Fibroblast of lung (primary cell): ENCODE measurements around the gene LRRC10. TPM values are rescaled to one million over a fixed set of nuclear protein-coding genes. Genes with fewer than 3 reads are reported as not detected.

Experiments
- DNase-seq, 2 donors: peaks; one replicate each; pipeline versions ENCODE4 v3.0.0 to v3.0.0-alpha.2; 2010; ENCODE audit warnings: low read depth in 2 of 2
- H2AFZ ChIP-seq: 2 replicates; pipeline ENCODE4 v1.5.1; 2012; ENCODE audit warnings: low read length, control low read depth, inconsistent platforms
- H3K27ac ChIP-seq: 2 replicates; pipeline ENCODE4 v1.5.1; 2011; ENCODE audit warnings: low read length, control low read depth; ENCODE audit not compliant: insufficient read depth
- H3K27me3 ChIP-seq: 2 replicates; pipeline ENCODE4 v1.5.1; 2011; ENCODE audit warnings: mild to moderate bottlenecking, low read length; ENCODE audit not compliant: control insufficient read depth, insufficient read depth
- H3K36me3 ChIP-seq: 2 replicates; pipeline ENCODE4 v1.5.1; 2011; ENCODE audit warnings: low read length; ENCODE audit not compliant: control insufficient read depth, insufficient read depth
- H3K4me1 ChIP-seq: 2 replicates; pipeline ENCODE4 v1.5.1; 2011; ENCODE audit warnings: low read length; ENCODE audit not compliant: control insufficient read depth, insufficient read depth; ENCODE audit errors: extremely low read depth
- H3K4me2 ChIP-seq: 2 replicates; pipeline ENCODE4 v1.5.1; 2011; ENCODE audit warnings: low read length, control low read depth; ENCODE audit not compliant: insufficient read depth; ENCODE audit errors: extremely low read depth
- H3K4me3 ChIP-seq, 4 experiments: fragments of 200-600 bp in 1 of 4; sonication (generic) in 1 of 4; replicated peaks in 1 of 4; 2 replicates each; pipeline ENCODE4 v1.5.1; 2011 to 2016; ENCODE audit warnings: low read length in 4 of 4, low read depth in 3 of 4, mild to moderate bottlenecking in 3 of 4, control low read depth in 2 of 4, inconsistent platforms in 1 of 4, mixed read lengths in 1 of 4; ENCODE audit not compliant: insufficient read depth in 1 of 4; ENCODE audit errors: control extremely low read depth in 1 of 4
- H3K79me2 ChIP-seq: 2 replicates; pipeline ENCODE4 v1.5.1; 2012; ENCODE audit warnings: mild to moderate bottlenecking, low read length, inconsistent platforms; ENCODE audit not compliant: control insufficient read depth, insufficient read depth
- H3K9ac ChIP-seq: 2 replicates; pipeline ENCODE4 v1.5.1; 2011; ENCODE audit warnings: mild to moderate bottlenecking, low read length, control low read depth; ENCODE audit not compliant: insufficient read depth
- H3K9me3 ChIP-seq: 2 replicates; pipeline ENCODE4 v1.5.1; 2012; ENCODE audit warnings: low read depth, low read length; ENCODE audit not compliant: control insufficient read depth, insufficient read depth
- H4K20me1 ChIP-seq: 2 replicates; pipeline ENCODE4 v1.5.1; 2011; ENCODE audit warnings: low read length; ENCODE audit not compliant: control insufficient read depth, insufficient read depth; ENCODE audit errors: extremely low read depth
- CTCF ChIP-seq, 2 donors: IDR thresholded peaks in 1 of 2; conservative IDR thresholded peaks in 1 of 2; 1 replicate in 1 of 2; 2 replicates in 1 of 2; pipeline ENCODE4 v1.5.1; 2011 to 2012; ENCODE audit warnings: low read length in 2 of 2, control low read depth in 1 of 2, inconsistent platforms in 1 of 2, low read depth in 1 of 2, mild to moderate bottlenecking in 1 of 2
- EZH2 ChIP-seq: IDR thresholded peaks from 2 replicates; pipeline ENCODE4 v1.5.1; 2012; ENCODE audit warnings: low read length, control low read depth, mild to moderate bottlenecking; ENCODE audit errors: missing control alignments
- polyA plus RNA-seq, 2 donors: library from polyadenylated mRNA; depleted of rRNA in 1 of 2; stranded (reverse) in 1 of 2; unstranded in 1 of 2; fragments of >200 nt; gene quantifications; 2 replicates each; pipeline ENCODE4 v1.2.1, GENCODE V29; 2011 to 2012; ENCODE audit warnings: missing spikeins in 1 of 2
- total RNA-seq: library from RNA; depleted of rRNA; stranded (reverse); fragments of >200 nt; gene quantifications from 2 replicates; pipeline ENCODE4 v1.2.1, GENCODE V29; 2014

Gene LRRC10
- total and polyA plus RNA-seq, 2 donors (not counting 1 experiment from before 2014, with no cell fraction given), result not detected

- no peak overlapping the region for H3K27ac ChIP-seq
- H3K79me2 ChIP-seq, result no peaks in the 10 kb centered on the region
- no peaks in the 10 kb centered on the region for H3K4me1 ChIP-seq
- DNase-seq, result no peak
- H3K9me3 ChIP-seq, result no peaks in the 10 kb centered on the region
- no peak overlapping the region for H3K4me2 ChIP-seq
- no peak for TF ChIP-seq EZH2
- TF ChIP-seq CTCF (conservative IDR thresholded peaks at IDR 0.05 in 1 of 2, IDR thresholded peaks at IDR 0.05 in 1 of 2; ENCODE audit: low read depth in 1 of 2, low read length in 2 of 2), result no peak
- no peaks in the 10 kb centered on the region for H3K36me3 ChIP-seq
- no peaks in the 10 kb centered on the region for H3K27me3 ChIP-seq
- no peak overlapping the region for H2AFZ ChIP-seq
- H3K4me3 ChIP-seq, result no peak overlapping the region
- H3K9ac ChIP-seq, result no peak overlapping the region
- H4K20me1 ChIP-seq, result no peaks in the 10 kb centered on the region
These were observed 30.6 kb downstream of the LRRC10 start for GRCh38 chr12:69580074-69580473.

- H3K27me3 ChIP-seq, result no peaks in the 10 kb centered on the region
These were observed 31.7 kb downstream of the LRRC10 start for GRCh38 chr12:69579029-69579428.

GRCh38 chr12:69578283-69578682 lies 32.4 kb downstream of the LRRC10 start:
- H4K20me1 ChIP-seq, result no peaks in the 10 kb centered on the region
- no peak overlapping the region for H3K27ac ChIP-seq
- peaks cover 4% of the 10 kb centered on the region for H3K36me3 ChIP-seq
- no peak overlapping the region for H3K9ac ChIP-seq
- no peaks in the 10 kb centered on the region for H3K27me3 ChIP-seq
- H3K79me2 ChIP-seq, result no peaks in the 10 kb centered on the region
- no peak overlapping the region for H3K4me3 ChIP-seq
- H3K9me3 ChIP-seq, result no peaks in the 10 kb centered on the region
- TF ChIP-seq CTCF (conservative IDR thresholded peaks at IDR 0.05 in 1 of 2, IDR thresholded peaks at IDR 0.05 in 1 of 2; ENCODE audit: low read depth in 1 of 2, low read length in 2 of 2) (no peak), EZH2 (no peak)
- H2AFZ ChIP-seq, result no peak overlapping the region
- no peak for DNase-seq
- no peak overlapping the region for H3K4me2 ChIP-seq
- H3K4me1 ChIP-seq, result no peaks in the 10 kb centered on the region

More at GRCh38 chr12:69579029-69579428, 31.7 kb downstream of the LRRC10 start:
- Histone ChIP-seq H3K4me3 (no peak overlapping the region), H2AFZ (no peak overlapping the region), H3K4me1 (no peaks in the 10 kb centered on the region), H3K79me2 (no peaks in the 10 kb centered on the region), H3K36me3 (peaks cover 4% of the 10 kb centered on the region), H4K20me1 (no peaks in the 10 kb centered on the region), H3K27ac (no peak overlapping the region), H3K9me3 (no peaks in the 10 kb centered on the region), H3K9ac (no peak overlapping the region), H3K4me2 (no peak overlapping the region)
- DNase-seq, result no peak
- TF ChIP-seq CTCF (conservative IDR thresholded peaks at IDR 0.05 in 1 of 2, IDR thresholded peaks at IDR 0.05 in 1 of 2; ENCODE audit: low read depth in 1 of 2, low read length in 2 of 2) (no peak), EZH2 (no peak)
